HUES64 (cell line): ENCODE data around the gene TNRC18.

ENCODE experiments used
- H3K27ac ChIP-seq: 2 replicates; pipeline ENCODE4 v1.7.0; 2013; ENCODE audit warnings: low read depth, low read length, inconsistent platforms
- H3K27me3 ChIP-seq: 2 replicates; pipeline ENCODE4 v1.6.1; 2013; ENCODE audit warnings: mild to moderate bottlenecking, low read length; ENCODE audit not compliant: insufficient read depth
- H3K36me3 ChIP-seq: 2 replicates; pipeline ENCODE4 v1.6.1; 2013; ENCODE audit warnings: mild to moderate bottlenecking, low read length; ENCODE audit not compliant: insufficient read depth
- H3K4me1 ChIP-seq: 2 replicates; pipeline ENCODE4 v1.6.1; 2013; ENCODE audit warnings: mild to moderate bottlenecking, low read length, moderate library complexity; ENCODE audit not compliant: insufficient read depth
- H3K4me3 ChIP-seq: 2 replicates; pipeline ENCODE4 v1.5.1; 2013; ENCODE audit warnings: mild to moderate bottlenecking, low read length, moderate library complexity
- H3K9ac ChIP-seq: 2 replicates; pipeline ENCODE4 v1.6.1; 2013; ENCODE audit warnings: mild to moderate bottlenecking, low read depth, low read length
- H3K9me3 ChIP-seq: 2 replicates; pipeline ENCODE4 v1.6.1; 2013; ENCODE audit warnings: low read depth, low read length; ENCODE audit not compliant: insufficient read depth
- WGBS: fragments of 150-250, 120-280 bp; methylation state at CpG from one replicate; pipeline ENCODE4 v1.1.7; 2013; ENCODE audit warnings: missing lambda C conversion rate; 5-methylcytosine and 5-hydroxymethylcytosine counted together

Gene TNRC18

GRCh38 chr7:5395246-5395645 lies 28.4 kb downstream of the TNRC18 start:
- Histone ChIP-seq H3K4me3 (no peak overlapping the region), H3K27me3 (no peaks in the 10 kb centered on the region), H3K27ac (no peak overlapping the region), H3K36me3 (peaks cover 2% of the 10 kb centered on the region; the same call in 1 of the 2 replicates), H3K9ac (no peak overlapping the region), H3K9me3 (no peaks in the 10 kb centered on the region), H3K4me1 (no peaks in the 10 kb centered on the region)
- 92% methylated on average over 15 of the region's 15 CpGs for WGBS

- Histone ChIP-seq H3K9ac (no peak overlapping the region), H3K36me3 (peaks cover 2% of the 10 kb centered on the region; the same call in 1 of the 2 replicates), H3K9me3 (no peaks in the 10 kb centered on the region), H3K27me3 (no peaks in the 10 kb centered on the region), H3K27ac (no peak overlapping the region), H3K4me1 (no peaks in the 10 kb centered on the region), H3K4me3 (no peak overlapping the region)
- 93% methylated on average over 33 of the region's 33 CpGs for WGBS
Observed at GRCh38 chr7:5394264-5395105, 29.1 kb downstream of the TNRC18 start.

- no peak overlapping the region for H3K27ac ChIP-seq
- no peaks in the 10 kb centered on the region for H3K9me3 ChIP-seq
- 94% methylated on average over 8 of the region's 8 CpGs for WGBS
- H3K9ac ChIP-seq: no peak overlapping the region
- H3K4me3 ChIP-seq: no peak overlapping the region
- H3K36me3 ChIP-seq: peaks cover 2% of the 10 kb centered on the region; the same call in 1 of the 2 replicates
- H3K27me3 ChIP-seq: no peaks in the 10 kb centered on the region
- H3K4me1 ChIP-seq: no peaks in the 10 kb centered on the region
Observed at GRCh38 chr7:5393748-5394147, 29.9 kb downstream of the TNRC18 start.

GRCh38 chr7:5393328-5393727 lies 30.3 kb downstream of the TNRC18 start:
- 95% methylated on average over 9 of the region's 9 CpGs for WGBS
- H3K36me3 ChIP-seq: peaks cover 2% of the 10 kb centered on the region; the same call in 1 of the 2 replicates
- no peaks in the 10 kb centered on the region for H3K9me3 ChIP-seq
- no peak overlapping the region for H3K4me3 ChIP-seq
- no peaks in the 10 kb centered on the region for H3K4me1 ChIP-seq
- H3K27ac ChIP-seq: no peak overlapping the region
- no peaks in the 10 kb centered on the region for H3K27me3 ChIP-seq
- no peak overlapping the region for H3K9ac ChIP-seq

- no peak overlapping the region for H3K4me3 ChIP-seq
- WGBS: 91% methylated on average over 7 of the region's 7 CpGs
- no peak overlapping the region for H3K9ac ChIP-seq
- H3K36me3 ChIP-seq: peaks cover 9% of the 10 kb centered on the region; the same call in 1 of the 2 replicates
- no peak overlapping the region for H3K27ac ChIP-seq
- H3K4me1 ChIP-seq: no peaks in the 10 kb centered on the region
- no peaks in the 10 kb centered on the region for H3K9me3 ChIP-seq
- H3K27me3 ChIP-seq: no peaks in the 10 kb centered on the region
Observed at GRCh38 chr7:5390918-5391317, 32.7 kb downstream of the TNRC18 start.

GRCh38 chr7:5388905-5389433 lies 34.7 kb downstream of the TNRC18 start:
- WGBS: 94% methylated on average over 60 of the region's 64 CpGs
- H3K9me3 ChIP-seq: no peaks in the 10 kb centered on the region
- peaks cover 9% of the 10 kb centered on the region; the same call in 1 of the 2 replicates for H3K36me3 ChIP-seq
- no peaks in the 10 kb centered on the region for H3K4me1 ChIP-seq
- no peak overlapping the region for H3K4me3 ChIP-seq
- H3K9ac ChIP-seq: no peak overlapping the region
- no peaks in the 10 kb centered on the region for H3K27me3 ChIP-seq
- H3K27ac ChIP-seq: no peak overlapping the region

- peaks cover 9% of the 10 kb centered on the region; the same call in 1 of the 2 replicates for H3K36me3 ChIP-seq
- no peak overlapping the region for H3K4me3 ChIP-seq
- no peaks in the 10 kb centered on the region for H3K4me1 ChIP-seq
- H3K27me3 ChIP-seq: no peaks in the 10 kb centered on the region
- H3K9ac ChIP-seq: no peak overlapping the region
- no peak overlapping the region for H3K27ac ChIP-seq
- WGBS: 96% methylated on average over 81 of the region's 81 CpGs
- H3K9me3 ChIP-seq: no peaks in the 10 kb centered on the region
Observed at GRCh38 chr7:5388273-5388901, 35.2 kb downstream of the TNRC18 start.

GRCh38 chr7:5387711-5388245 lies 35.9 kb downstream of the TNRC18 start:
- no peak overlapping the region for H3K27ac ChIP-seq
- H3K27me3 ChIP-seq: no peaks in the 10 kb centered on the region
- H3K4me3 ChIP-seq: no peak overlapping the region
- peaks cover 9% of the 10 kb centered on the region; the same call in 1 of the 2 replicates for H3K36me3 ChIP-seq
- H3K9ac ChIP-seq: no peak overlapping the region
- WGBS: 96% methylated on average over 45 of the region's 45 CpGs
- peaks cover 3% of the 10 kb centered on the region; the same call in 1 of the 2 replicates for H3K4me1 ChIP-seq
- no peaks in the 10 kb centered on the region for H3K9me3 ChIP-seq

GRCh38 chr7:5384618-5385017 lies 39.0 kb downstream of the TNRC18 start:
- Histone ChIP-seq H3K27me3 (no peaks in the 10 kb centered on the region), H3K9ac (no peak overlapping the region), H3K36me3 (peaks cover 7% of the 10 kb centered on the region; the same call in 1 of the 2 replicates), H3K4me3 (no peak overlapping the region), H3K4me1 (peaks cover 5% of the 10 kb centered on the region), H3K27ac (no peak overlapping the region), H3K9me3 (no peaks in the 10 kb centered on the region)
- WGBS: 71% methylated on average over 6 of the region's 6 CpGs

GRCh38 chr7:5383314-5384098 lies 40.1 kb downstream of the TNRC18 start:
- 93% methylated on average over 14 of the region's 16 CpGs for WGBS
- peaks cover 7% of the 10 kb centered on the region; the same call in 1 of the 2 replicates for H3K36me3 ChIP-seq
- H3K4me1 ChIP-seq: peaks cover 5% of the 10 kb centered on the region
- no peak overlapping the region for H3K4me3 ChIP-seq
- no peak overlapping the region for H3K9ac ChIP-seq
- no peaks in the 10 kb centered on the region for H3K27me3 ChIP-seq
- H3K9me3 ChIP-seq: no peaks in the 10 kb centered on the region
- H3K27ac ChIP-seq: no peak overlapping the region
